ENCODE data around the gene TCN2. TPM values are rescaled to one million over a fixed set of nuclear protein-coding genes. Genes with fewer than 3 reads are reported as not detected.
"Not testable (repeated sequence)": the region's sequence is repeated elsewhere in the genome, so short reads cannot be mapped to it uniquely, and the experiment has no call there.

The TCN2 gene
- total RNA-seq, 1 donor from 2014 or later: 4.1 TPM

DNA sequence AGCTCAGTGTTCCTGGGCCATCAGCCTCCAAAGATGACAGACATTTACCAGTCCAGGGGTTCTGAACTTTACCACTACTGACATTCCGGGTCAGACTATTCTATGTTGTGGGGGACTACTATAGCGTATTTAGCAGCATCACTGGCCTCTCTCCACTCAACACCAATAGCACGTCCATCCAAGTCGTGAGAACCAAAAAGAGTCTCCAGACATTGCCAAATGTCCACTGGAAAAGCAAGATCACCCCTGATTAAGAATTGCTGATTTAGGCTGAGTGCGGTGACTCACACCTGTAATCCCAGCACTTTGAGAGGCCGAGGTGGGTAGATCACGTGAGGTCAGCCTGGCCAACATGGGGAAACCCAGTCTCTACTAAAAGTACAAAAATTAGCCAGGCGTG, 20.6 kb upstream of the TCN2 start:
- DNase-seq: no peak
- Mint-ChIP-seq H3K4me1 (ENCODE audit: low read depth, unreplicated experiment) (no peaks in the 10 kb centered on the region), H3K9me3 (ENCODE audit: unreplicated experiment) (no peaks in the 10 kb centered on the region), H3K36me3 (ENCODE audit: unreplicated experiment) (no peaks in the 10 kb centered on the region), H3K4me3 (ENCODE audit: unreplicated experiment) (no peak overlapping the region), H3K27me3 (ENCODE audit: unreplicated experiment) (peaks cover 3% of the 10 kb centered on the region), H3K27ac (ENCODE audit: unreplicated experiment) (no peak overlapping the region)
- TF ChIP-seq, protein P1, sequence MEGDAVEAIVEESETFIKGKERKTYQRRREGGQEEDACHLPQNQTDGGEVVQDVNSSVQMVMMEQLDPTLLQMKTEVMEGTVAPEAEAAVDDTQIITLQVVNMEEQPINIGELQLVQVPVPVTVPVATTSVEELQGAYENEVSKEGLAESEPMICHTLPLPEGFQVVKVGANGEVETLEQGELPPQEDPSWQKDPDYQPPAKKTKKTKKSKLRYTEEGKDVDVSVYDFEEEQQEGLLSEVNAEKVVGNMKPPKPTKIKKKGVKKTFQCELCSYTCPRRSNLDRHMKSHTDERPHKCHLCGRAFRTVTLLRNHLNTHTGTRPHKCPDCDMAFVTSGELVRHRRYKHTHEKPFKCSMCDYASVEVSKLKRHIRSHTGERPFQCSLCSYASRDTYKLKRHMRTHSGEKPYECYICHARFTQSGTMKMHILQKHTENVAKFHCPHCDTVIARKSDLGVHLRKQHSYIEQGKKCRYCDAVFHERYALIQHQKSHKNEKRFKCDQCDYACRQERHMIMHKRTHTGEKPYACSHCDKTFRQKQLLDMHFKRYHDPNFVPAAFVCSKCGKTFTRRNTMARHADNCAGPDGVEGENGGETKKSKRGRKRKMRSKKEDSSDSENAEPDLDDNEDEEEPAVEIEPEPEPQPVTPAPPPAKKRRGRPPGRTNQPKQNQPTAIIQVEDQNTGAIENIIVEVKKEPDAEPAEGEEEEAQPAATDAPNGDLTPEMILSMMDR (IDR thresholded peaks at IDR 0.05; ENCODE audit: partially characterized antibody, unreplicated experiment): no peak

DNA sequence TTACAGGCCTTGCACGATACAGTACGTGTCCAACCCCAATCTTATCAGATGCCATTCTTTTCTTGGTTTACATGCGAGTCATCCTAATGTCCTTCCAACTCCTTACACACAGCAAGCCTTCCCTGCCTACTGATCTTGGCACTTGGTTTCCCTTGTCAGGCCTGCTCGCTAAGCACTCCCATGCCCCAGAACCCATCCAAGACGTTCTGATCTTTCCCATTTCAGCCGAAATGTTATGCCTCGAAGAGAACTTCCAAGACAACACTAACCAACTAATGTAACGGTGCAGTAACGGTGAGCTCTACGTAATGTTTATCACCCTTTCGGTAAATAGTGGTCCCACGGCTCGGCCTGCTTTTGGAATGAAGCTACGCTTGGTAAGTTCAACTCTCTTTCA, 15.8 kb upstream of the TCN2 start:
- Mint-ChIP-seq H3K9me3 (ENCODE audit: unreplicated experiment) (no peaks in the 10 kb centered on the region), H3K4me3 (ENCODE audit: unreplicated experiment) (no peak overlapping the region), H3K27me3 (ENCODE audit: unreplicated experiment) (no peaks in the 10 kb centered on the region), H3K4me1 (ENCODE audit: low read depth, unreplicated experiment) (no peaks in the 10 kb centered on the region), H3K27ac (ENCODE audit: unreplicated experiment) (no peak overlapping the region), H3K36me3 (ENCODE audit: unreplicated experiment) (no peaks in the 10 kb centered on the region)
- DNase-seq: no peak
- TF ChIP-seq, protein P1 (IDR thresholded peaks at IDR 0.05; ENCODE audit: partially characterized antibody, unreplicated experiment): no peak

DNA sequence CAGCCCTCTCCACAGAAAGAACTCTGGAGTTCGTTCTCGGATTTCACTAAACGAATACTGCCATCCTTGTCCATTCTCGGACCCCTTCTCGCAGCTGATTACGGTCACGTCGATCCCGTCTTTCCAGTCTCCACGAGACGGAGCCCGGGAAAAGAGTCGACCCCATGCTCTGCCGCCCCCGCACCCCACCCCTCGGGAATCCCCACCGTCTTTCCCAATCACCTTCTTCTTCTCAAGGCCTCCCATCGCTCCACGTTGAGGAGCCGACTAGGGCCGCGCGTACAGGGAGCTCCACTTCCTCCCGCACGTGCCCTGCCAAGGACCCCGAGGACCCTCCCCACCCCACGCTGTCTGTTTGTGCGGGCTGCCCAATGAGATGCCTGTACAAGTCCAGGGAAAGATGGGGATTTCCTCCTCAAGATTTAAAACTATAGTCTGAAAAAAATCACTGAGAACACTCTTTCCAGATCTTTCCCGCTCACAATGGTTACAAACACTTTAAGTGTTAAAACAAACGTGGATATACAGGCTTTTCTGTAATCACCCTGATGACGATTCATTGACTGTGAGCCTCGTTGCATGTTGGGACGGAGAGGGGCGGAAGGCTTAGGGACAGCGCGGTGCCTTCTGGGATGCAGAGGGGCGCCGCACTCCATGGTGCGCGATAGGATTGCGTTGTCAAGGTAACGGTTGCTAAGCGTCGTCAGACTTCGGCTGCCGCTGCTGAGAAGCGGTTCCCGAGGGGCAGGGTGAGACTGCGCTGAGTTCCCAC, 15.2 kb upstream of the TCN2 start, which contains the start of gene PES1:
PES1 (minus strand) TSS at position 323 of the 772 bp plus-strand sequence; CDS start at position 246, 77 bp downstream.
- Mint-ChIP-seq H3K9me3 (ENCODE audit: unreplicated experiment) (no peaks in the 10 kb centered on the region), H3K36me3 (ENCODE audit: unreplicated experiment) (no peaks in the 10 kb centered on the region), H3K4me3 (ENCODE audit: unreplicated experiment) (no peak within 1 kb of the TSS), H3K4me1 (ENCODE audit: low read depth, unreplicated experiment) (no peaks in the 10 kb centered on the region), H3K27ac (ENCODE audit: unreplicated experiment) (no peak within 1 kb of the TSS), H3K27me3 (ENCODE audit: unreplicated experiment) (no peaks in the 10 kb centered on the region)
- DNase-seq: peak; percentile 94
- TF ChIP-seq, protein P1 (IDR thresholded peaks at IDR 0.05; ENCODE audit: partially characterized antibody, unreplicated experiment): no peak

DNA sequence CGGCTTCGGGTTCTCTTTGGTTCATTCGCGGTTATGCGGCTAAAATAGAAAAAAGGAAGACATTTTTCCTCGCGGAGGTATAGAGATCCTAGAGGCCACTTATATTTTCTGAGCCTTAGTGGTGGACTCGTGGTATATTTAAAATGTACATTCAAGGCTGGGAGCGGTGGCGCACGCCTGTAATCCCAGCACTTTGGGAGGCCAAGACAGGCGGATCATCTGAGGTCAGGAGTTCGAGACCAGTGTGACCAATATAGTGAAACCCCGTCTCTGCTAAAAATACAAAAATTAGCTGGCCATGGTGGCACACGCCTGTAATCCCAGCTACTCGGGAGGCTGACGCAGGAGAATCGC, 14.6 kb upstream of the TCN2 start:
- H3K9me3 Mint-ChIP-seq (ENCODE audit: unreplicated experiment); H3K27me3 Mint-ChIP-seq (ENCODE audit: unreplicated experiment); H3K27ac Mint-ChIP-seq (ENCODE audit: unreplicated experiment); DNase-seq; H3K4me1 Mint-ChIP-seq (ENCODE audit: low read depth, unreplicated experiment); H3K4me3 Mint-ChIP-seq (ENCODE audit: unreplicated experiment); H3K36me3 Mint-ChIP-seq (ENCODE audit: unreplicated experiment): not testable (repeated sequence)

DNA sequence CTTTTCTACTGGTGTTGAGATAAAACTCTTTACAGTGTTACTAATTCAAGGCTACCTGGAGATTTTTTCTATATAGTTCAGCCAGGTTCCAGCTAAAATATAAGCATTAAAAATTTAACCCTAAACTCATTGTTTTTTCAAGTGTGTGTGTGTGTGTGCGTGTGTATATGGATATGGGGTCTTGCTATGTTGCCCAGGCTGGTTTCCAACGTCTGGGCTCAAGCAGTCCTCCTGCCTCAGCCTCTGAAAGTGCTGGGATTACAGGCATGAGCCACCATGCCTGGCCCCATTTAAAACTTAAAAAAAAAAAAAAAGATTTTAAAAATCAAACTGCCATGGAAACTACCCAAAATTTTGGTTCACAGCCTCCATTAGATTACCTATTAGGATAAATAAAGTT, 10.8 kb upstream of the TCN2 start:
- Mint-ChIP-seq H3K4me3 (ENCODE audit: unreplicated experiment) (no peak overlapping the region), H3K27me3 (ENCODE audit: unreplicated experiment) (no peaks in the 10 kb centered on the region), H3K36me3 (ENCODE audit: unreplicated experiment) (no peaks in the 10 kb centered on the region), H3K27ac (ENCODE audit: unreplicated experiment) (no peak overlapping the region), H3K9me3 (ENCODE audit: unreplicated experiment) (no peaks in the 10 kb centered on the region), H3K4me1 (ENCODE audit: low read depth, unreplicated experiment) (no peaks in the 10 kb centered on the region)
- TF ChIP-seq, protein P1 (IDR thresholded peaks at IDR 0.05; ENCODE audit: partially characterized antibody, unreplicated experiment): no peak
- DNase-seq: no peak
